ENCODE measurements around the gene IMMP2L. TPM values are rescaled to one million over a fixed set of nuclear protein-coding genes. Genes with fewer than 3 reads are reported as not detected.

The IMMP2L gene
- total RNA-seq, 1 experiment from 2014 or later, result 8.8 TPM

- ChIA-PET CTCF (no interaction called here), POLR2A (no interaction called here)
- Histone ChIP-seq H3K9me3 (ENCODE audit: control insufficient read depth, insufficient read depth, low read depth, low read length) (no peaks in the 10 kb centered on the region), H3K36me3 (ENCODE audit: control insufficient read depth, insufficient read depth, low read length) (no peaks in the 10 kb centered on the region), H3K4me3 (ENCODE audit: low read depth in 2 of 2, low read length in 2 of 2) (no peak overlapping the region), H3K27ac (ENCODE audit: low read length) (no peak overlapping the region), H3K27me3 (ENCODE audit: control insufficient read depth, insufficient read depth, low read length) (no peaks in the 10 kb centered on the region), H3K4me1 (ENCODE audit: control insufficient read depth, insufficient read depth, low read length) (no peaks in the 10 kb centered on the region)
- BruUV-seq (replicated peaks), result no TSS peak
- no peak for TF ChIP-seq TCF7L2 (IDR thresholded peaks at IDR 0.05; ENCODE audit: low read depth, low read length)
- TF ChIP-seq POLR2AphosphoS5 (IDR thresholded peaks at IDR 0.05; ENCODE audit: low read depth, low read length), result no peak
- TF ChIP-seq, protein P1, sequence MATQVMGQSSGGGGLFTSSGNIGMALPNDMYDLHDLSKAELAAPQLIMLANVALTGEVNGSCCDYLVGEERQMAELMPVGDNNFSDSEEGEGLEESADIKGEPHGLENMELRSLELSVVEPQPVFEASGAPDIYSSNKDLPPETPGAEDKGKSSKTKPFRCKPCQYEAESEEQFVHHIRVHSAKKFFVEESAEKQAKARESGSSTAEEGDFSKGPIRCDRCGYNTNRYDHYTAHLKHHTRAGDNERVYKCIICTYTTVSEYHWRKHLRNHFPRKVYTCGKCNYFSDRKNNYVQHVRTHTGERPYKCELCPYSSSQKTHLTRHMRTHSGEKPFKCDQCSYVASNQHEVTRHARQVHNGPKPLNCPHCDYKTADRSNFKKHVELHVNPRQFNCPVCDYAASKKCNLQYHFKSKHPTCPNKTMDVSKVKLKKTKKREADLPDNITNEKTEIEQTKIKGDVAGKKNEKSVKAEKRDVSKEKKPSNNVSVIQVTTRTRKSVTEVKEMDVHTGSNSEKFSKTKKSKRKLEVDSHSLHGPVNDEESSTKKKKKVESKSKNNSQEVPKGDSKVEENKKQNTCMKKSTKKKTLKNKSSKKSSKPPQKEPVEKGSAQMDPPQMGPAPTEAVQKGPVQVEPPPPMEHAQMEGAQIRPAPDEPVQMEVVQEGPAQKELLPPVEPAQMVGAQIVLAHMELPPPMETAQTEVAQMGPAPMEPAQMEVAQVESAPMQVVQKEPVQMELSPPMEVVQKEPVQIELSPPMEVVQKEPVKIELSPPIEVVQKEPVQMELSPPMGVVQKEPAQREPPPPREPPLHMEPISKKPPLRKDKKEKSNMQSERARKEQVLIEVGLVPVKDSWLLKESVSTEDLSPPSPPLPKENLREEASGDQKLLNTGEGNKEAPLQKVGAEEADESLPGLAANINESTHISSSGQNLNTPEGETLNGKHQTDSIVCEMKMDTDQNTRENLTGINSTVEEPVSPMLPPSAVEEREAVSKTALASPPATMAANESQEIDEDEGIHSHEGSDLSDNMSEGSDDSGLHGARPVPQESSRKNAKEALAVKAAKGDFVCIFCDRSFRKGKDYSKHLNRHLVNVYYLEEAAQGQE (IDR thresholded peaks at IDR 0.05; ENCODE audit: insufficient read depth in 1 of 2, low read depth in 2 of 2, low read length in 1 of 2), result no peak
- no peak for TF ChIP-seq CTCF (IDR thresholded peaks at IDR 0.05)
- TF ChIP-seq SIN3A (IDR thresholded peaks at IDR 0.05; ENCODE audit: borderline replicate concordance, insufficient read depth, low read depth, low read length), result no peak
- in situ Hi-C loops (cut with HindIII; ENCODE audit: low pct_unique_long_range_greater_than_20kb, low sequenced_read_pairs) (no loop called here), intact Hi-C loops (cut with micrococcal nuclease; ENCODE audit: unreplicated experiment) (no loop called here)
- ATAC-seq (no peak), DNase-seq (ENCODE audit: low read depth, low spot score) (no peak)
Observed at GRCh38 chr7:111184987-111185386, 377.3 kb downstream of the IMMP2L start.

- no peaks in the 10 kb centered on the region for H3K9me3 ChIP-seq (ENCODE audit: control insufficient read depth, insufficient read depth, low read depth, low read length)
- no peak for TF ChIP-seq SIN3A (IDR thresholded peaks at IDR 0.05; ENCODE audit: borderline replicate concordance, insufficient read depth, low read depth, low read length)
- no peak for TF ChIP-seq TCF7L2 (IDR thresholded peaks at IDR 0.05; ENCODE audit: low read depth, low read length)
- no peak for TF ChIP-seq POLR2AphosphoS5 (IDR thresholded peaks at IDR 0.05; ENCODE audit: low read depth, low read length)
- TF ChIP-seq, protein P1 (IDR thresholded peaks at IDR 0.05; ENCODE audit: insufficient read depth in 1 of 2, low read depth in 2 of 2, low read length in 1 of 2), result no peak
- TF ChIP-seq CTCF (IDR thresholded peaks at IDR 0.05), result no peak
- H3K27me3 ChIP-seq (ENCODE audit: control insufficient read depth, insufficient read depth, low read length), result no peaks in the 10 kb centered on the region
- no peak for DNase-seq (ENCODE audit: low read depth, low spot score)
- H3K36me3 ChIP-seq (ENCODE audit: control insufficient read depth, insufficient read depth, low read length), result no peaks in the 10 kb centered on the region
- no peak overlapping the region for H3K27ac ChIP-seq (ENCODE audit: low read length)
- no peak overlapping the region for H3K4me3 ChIP-seq (ENCODE audit: low read depth in 2 of 2, low read length in 2 of 2)
- in situ Hi-C loops (cut with HindIII; ENCODE audit: low pct_unique_long_range_greater_than_20kb, low sequenced_read_pairs) (no loop called here), intact Hi-C loops (cut with micrococcal nuclease; ENCODE audit: unreplicated experiment) (no loop called here)
- H3K4me1 ChIP-seq (ENCODE audit: control insufficient read depth, insufficient read depth, low read length), result no peaks in the 10 kb centered on the region
- no TSS peak for BruUV-seq (replicated peaks)
- CTCF ChIA-PET, result no interaction called here
- no peak for ATAC-seq
- POLR2A ChIA-PET, result no interaction called here
Observed at GRCh38 chr7:111183321-111183720, 379.0 kb downstream of the IMMP2L start.
